Activated T-helper 17 cell treated with anti-CD3 and anti-CD28 coated beads, Interleukin-2, amount 50 U/mL, for 72 hours (primary cell): Measurements from ENCODE around the gene STIP1. TPM values are rescaled to one million over a fixed set of nuclear protein-coding genes. Genes with fewer than 3 reads are reported as not detected.
"Not testable (repeated sequence)": the region's sequence is repeated elsewhere in the genome, so short reads cannot be mapped to it uniquely, and the experiment has no call there.

Source experiments
- ATAC-seq: fragments of 150-1000 bp; cut with Tn5 transposase; replicated peaks from 2 replicates; pipeline ENCODE4 v1.10.0; 2021; ENCODE audit warnings: mild to moderate bottlenecking, moderate library complexity
- H3K27ac Mint-ChIP-seq: one replicate; pipeline ENCODE4 v1.8.0; 2022; ENCODE audit warnings: mixed read lengths
- H3K27me3 Mint-ChIP-seq: one replicate; pipeline ENCODE4 v1.8.0; 2022; ENCODE audit warnings: mixed read lengths
- H3K36me3 Mint-ChIP-seq: one replicate; pipeline ENCODE4 v1.8.0; 2022; ENCODE audit warnings: low read depth, mild to moderate bottlenecking, mixed read lengths
- H3K4me1 Mint-ChIP-seq: one replicate; pipeline ENCODE4 v1.8.0; 2022; ENCODE audit warnings: mixed read lengths
- H3K4me3 Mint-ChIP-seq: one replicate; pipeline ENCODE4 v1.8.0; 2022; ENCODE audit warnings: mild to moderate bottlenecking, mixed read lengths
- H3K9me3 Mint-ChIP-seq: one replicate; pipeline ENCODE4 v1.8.0; 2022; ENCODE audit warnings: mixed read lengths
- total RNA-seq, 2 donors: library from RNA; stranded (reverse); gene quantifications; one replicate each; pipeline ENCODE4 v1.2.3, GENCODE V29; 2022

STIP1 gene
- total RNA-seq, 2 donors from 2014 or later, result 259 to 462 TPM

DNA sequence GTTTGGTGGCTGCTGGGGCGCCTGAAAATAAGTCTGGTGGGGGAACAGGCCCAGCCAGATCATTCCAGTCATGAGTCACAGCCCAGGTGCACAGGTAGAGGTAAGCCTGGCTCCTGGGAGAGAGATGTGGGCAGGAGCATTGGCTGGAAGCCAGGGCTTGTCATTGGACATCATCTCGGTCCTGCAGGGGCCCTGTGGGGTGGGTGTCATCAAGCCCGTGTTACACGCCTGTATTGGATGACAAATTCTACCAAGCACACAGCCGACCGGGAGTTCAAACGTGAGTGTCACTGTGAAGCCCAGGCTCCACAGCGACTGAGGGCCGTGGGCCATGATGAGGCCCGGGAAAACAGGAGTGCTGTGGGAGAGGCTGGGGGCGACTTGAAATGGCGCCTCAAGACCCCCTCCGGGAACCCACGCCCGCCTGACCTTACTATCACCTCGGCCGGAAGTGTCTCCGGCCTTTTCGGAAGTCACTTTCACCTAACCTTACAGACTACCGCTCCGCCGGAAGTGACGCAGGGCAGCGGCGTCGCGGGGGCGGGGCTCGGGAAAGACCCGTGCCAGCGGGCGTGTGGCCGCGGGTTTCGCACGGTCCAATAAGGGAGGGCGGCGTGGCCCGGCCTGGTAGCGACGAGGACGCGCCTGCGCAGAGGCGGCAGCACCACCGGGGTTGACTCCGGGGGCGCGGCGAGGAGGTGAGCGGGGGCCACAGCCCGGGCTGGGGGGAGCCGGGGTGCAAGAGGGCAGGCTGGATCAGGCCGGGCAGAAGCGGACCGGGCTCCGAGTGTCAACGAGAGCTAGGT is 54.7 kb downstream of the STIP1 start, which contains the start of gene FKBP2:
Gene FKBP2, plus strand, starts transcription at position 661 of the 806 bp plus-strand sequence. CDS start 1,293 bp downstream, outside the sequence.
- H3K4me3 Mint-ChIP-seq, result peak within 1 kb of the TSS; percentile 95
- H3K27ac Mint-ChIP-seq, result peak within 1 kb of the TSS; percentile 96
- no peaks in the 10 kb centered on the region for H3K9me3 Mint-ChIP-seq
- peaks cover 13% of the 10 kb centered on the region for H3K4me1 Mint-ChIP-seq
- no peaks in the 10 kb centered on the region for H3K27me3 Mint-ChIP-seq
- peak; percentile 65 for ATAC-seq
- H3K36me3 Mint-ChIP-seq, result peaks cover 82% of the 10 kb centered on the region

DNA sequence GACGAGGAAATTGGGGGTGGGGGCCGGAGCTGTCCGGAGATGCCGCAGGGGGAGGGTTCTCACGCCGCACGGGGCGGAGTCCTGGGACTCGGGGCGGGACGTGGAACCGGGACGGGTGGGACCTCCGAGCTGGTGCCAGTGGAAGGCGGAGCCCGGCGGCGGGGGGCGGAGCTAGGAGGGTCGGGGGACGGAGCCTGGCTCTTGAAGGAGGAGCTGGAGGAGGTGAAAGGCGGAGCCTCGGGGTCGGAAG is 55.2 kb downstream of the STIP1 start:
- Mint-ChIP-seq H3K4me1 (peaks cover 13% of the 10 kb centered on the region), H3K27me3 (no peaks in the 10 kb centered on the region), H3K27ac (peak overlapping the region; percentile 96), H3K4me3 (peak overlapping the region; percentile 95), H3K9me3 (no peaks in the 10 kb centered on the region), H3K36me3 (peaks cover 85% of the 10 kb centered on the region)
- peak; percentile 84 for ATAC-seq

DNA sequence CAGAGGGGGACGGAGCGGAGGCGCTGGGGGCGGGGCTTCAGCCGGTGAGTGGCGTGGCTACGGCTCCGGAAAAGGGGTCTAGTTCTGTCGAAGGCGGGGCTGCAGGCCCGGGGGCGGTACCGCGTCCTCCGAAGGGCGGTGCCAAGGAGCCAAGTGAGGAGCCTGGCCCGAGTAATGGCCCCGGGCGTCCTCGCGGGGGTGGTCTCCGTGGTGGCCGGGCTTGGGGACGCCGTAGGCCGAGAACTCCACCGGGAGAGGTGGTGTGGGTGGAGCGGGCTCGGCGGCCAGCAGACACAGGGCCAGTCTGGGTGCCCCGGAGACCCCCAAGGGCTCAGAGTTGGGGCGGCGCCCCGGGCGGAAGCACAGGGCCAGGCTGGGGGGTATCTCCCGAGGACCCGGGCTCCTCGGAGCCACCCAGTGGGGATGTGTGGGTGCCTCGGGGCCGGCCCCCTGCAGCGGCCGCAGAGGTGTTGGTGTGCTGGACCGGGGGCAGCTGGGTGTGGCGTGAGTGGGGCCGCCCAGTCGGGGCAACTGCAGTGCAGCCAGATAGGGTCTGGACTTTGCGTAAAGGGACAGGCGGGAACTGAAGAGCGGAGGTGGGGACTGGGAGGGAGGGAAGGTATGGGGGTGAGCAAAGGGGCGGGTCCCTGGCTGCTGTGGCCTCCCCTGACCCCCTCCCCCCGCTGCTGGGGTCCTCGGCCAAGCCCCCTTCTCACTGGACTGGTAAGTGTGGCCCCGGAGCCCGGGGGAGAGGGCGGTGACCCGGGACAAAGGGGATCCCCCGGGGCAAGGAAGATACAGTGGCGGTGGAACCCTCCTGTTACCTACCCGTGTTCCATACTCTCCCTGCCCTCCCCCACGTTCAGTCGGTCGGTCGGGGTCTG is 55.8 kb downstream of the STIP1 start:
- Mint-ChIP-seq H3K4me3 (peak overlapping the region; percentile 95), H3K27ac (peak overlapping the region; percentile 96), H3K9me3 (no peaks in the 10 kb centered on the region), H3K4me1 (peaks cover 13% of the 10 kb centered on the region), H3K27me3 (no peaks in the 10 kb centered on the region), H3K36me3 (peaks cover 84% of the 10 kb centered on the region)
- peak; percentile 0 for ATAC-seq

DNA sequence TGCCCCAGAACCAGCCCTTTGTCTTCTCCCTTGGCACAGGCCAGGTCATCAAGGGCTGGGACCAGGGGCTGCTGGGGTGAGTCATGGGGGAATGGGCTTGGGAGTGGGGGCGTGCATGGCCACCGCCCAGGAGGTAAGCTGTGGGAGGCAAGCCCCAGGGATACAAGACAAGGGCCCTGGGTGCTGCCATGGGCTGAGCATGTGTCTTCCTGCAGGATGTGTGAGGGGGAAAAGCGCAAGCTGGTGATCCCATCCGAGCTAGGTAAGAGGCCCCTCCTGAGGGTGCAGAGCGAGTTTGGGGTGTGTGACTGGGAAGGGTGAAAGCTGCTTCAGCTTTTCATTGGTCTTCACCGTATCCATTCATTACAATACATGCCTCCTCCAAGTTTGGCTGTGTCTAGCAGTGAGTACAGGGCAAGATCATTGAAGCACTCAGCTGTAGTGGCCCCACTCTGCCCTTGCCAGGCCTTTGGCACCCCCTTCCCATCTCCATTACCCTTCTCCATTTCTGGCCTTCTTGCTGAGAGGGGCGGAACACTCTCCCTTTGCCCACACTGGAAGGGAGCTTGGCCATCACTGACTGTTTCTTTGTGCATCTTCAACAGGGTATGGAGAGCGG is 57.4 kb downstream of the STIP1 start:
- ATAC-seq, result no peak
- Mint-ChIP-seq H3K27me3 (no peaks in the 10 kb centered on the region), H3K36me3 (peaks cover 72% of the 10 kb centered on the region), H3K4me1 (peaks cover 9% of the 10 kb centered on the region), H3K27ac (no peak overlapping the region), H3K4me3 (peak overlapping the region; percentile 95), H3K9me3 (no peaks in the 10 kb centered on the region)

DNA sequence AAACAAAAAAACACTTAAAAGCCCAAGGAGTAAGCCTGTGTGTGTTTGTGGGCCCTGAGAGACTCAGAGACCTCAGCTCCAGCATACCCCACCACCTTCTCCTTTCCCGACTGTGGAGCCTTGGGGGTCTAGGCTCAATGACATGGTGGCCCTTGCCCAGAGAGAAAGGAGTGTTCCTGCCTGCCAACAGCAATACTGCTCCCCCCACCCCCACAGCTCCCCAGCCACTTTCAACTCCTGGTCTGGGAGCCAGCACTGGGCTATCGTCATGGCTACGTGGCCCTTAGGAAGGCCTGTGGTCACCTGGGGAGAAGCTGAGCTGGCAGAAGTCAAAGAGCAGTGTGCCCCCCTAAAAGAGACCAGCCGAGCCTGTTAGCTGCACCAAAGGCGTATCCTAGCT is 58.1 kb downstream of the STIP1 start:
- ATAC-seq, result no peak
- Mint-ChIP-seq H3K4me3 (peak overlapping the region; percentile 95), H3K36me3 (peaks cover 70% of the 10 kb centered on the region), H3K27me3 (no peaks in the 10 kb centered on the region), H3K9me3 (no peaks in the 10 kb centered on the region), H3K27ac (no peak overlapping the region), H3K4me1 (peaks cover 9% of the 10 kb centered on the region)

DNA sequence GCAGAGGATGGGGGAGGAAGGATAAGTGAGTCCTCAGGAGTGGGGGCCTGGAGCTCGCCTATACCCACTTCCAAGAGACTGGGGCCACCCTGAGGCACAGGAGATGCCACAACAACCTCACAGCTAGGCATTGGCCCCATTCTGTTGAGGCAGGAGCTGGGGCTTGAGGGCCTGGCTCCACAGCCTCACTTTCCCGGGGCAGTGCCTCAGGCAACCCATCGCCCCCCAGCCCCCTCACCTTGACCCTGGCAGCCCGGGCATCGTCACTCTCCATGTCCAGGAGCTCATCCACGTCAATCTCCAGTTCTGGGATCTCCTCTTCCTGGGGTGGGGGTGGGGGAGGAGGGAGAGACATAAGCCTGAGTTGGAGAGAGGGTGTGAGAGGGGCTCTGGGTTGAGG is 59.0 kb downstream of the STIP1 start:
- no peak for ATAC-seq
- no peaks in the 10 kb centered on the region for H3K9me3 Mint-ChIP-seq
- peaks cover 9% of the 10 kb centered on the region for H3K4me1 Mint-ChIP-seq
- H3K4me3 Mint-ChIP-seq, result peak overlapping the region; percentile 95
- H3K36me3 Mint-ChIP-seq, result peaks cover 65% of the 10 kb centered on the region
- peak overlapping the region; percentile 89 for H3K27ac Mint-ChIP-seq
- no peaks in the 10 kb centered on the region for H3K27me3 Mint-ChIP-seq

DNA sequence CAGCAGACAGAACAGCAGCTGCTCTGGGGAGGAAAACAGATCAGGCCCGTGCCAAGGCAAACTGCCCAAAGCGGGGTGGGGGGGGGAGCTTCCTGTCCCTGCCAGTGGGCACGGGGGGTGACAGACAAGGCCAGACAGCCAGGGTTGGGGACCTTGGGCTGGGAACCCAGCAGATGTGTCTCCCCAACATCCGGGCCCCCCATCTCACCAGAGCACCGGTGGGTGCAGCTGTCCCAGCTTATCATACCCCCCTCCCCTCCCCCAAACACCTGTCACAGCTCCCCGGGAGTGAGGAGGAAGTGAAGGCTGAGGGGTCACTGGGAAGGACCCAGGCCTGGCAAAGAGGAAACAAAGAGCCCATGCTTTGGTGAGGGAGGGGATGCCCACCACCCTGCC is 59.4 kb downstream of the STIP1 start:
- ATAC-seq, result no peak
- peaks cover 61% of the 10 kb centered on the region for H3K36me3 Mint-ChIP-seq
- H3K4me1 Mint-ChIP-seq, result peaks cover 5% of the 10 kb centered on the region
- H3K9me3 Mint-ChIP-seq, result no peaks in the 10 kb centered on the region
- H3K27ac Mint-ChIP-seq, result peak overlapping the region; percentile 89
- H3K27me3 Mint-ChIP-seq, result no peaks in the 10 kb centered on the region
- peak overlapping the region; percentile 95 for H3K4me3 Mint-ChIP-seq

DNA sequence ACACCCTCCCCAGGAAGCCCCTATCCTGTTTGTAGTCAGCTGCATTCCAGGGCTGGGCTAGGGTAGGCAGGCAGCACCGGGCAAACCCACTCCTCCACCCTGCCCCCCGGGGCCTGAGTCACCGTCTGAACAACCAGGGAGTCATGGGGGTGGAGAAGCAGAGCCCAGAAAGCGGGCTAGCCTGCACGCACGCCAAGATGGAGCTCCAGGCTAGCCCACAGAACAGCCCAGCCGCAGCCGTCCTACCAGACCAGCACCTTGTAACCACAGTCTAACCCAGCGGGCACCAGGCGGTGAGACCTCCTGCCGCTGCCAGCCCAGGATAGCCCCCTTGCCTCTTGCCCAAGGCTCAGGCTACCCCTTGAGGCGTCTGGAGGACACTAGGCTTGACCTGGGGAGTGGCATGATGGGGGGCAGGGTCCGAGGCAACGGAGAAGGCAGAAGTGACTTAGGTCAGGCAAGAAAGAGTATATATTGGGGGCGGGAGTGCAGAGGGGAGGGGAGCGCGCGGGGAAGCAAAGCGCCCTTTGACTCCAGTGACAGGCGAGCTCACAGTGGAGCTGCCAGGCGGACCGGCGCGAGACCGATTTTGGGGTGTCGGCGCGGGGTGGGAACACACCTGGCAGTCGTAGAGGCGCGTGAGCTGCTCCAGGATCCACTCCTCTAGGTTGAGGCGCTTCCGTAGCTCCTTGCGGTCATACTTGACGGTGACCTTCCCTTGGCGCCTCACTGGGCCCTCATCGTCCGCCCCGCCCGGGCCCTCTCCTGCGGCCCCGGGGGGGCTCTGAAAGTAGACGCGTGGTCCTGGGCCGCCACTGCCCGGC is 60.0 kb downstream of the STIP1 start:
- Mint-ChIP-seq H3K4me3 (peak overlapping the region; percentile 95), H3K9me3 (no peaks in the 10 kb centered on the region), H3K36me3 (peaks cover 56% of the 10 kb centered on the region), H3K4me1 (peaks cover 4% of the 10 kb centered on the region), H3K27me3 (no peaks in the 10 kb centered on the region), H3K27ac (peak overlapping the region; percentile 89)
- ATAC-seq, result peak; percentile 39

DNA sequence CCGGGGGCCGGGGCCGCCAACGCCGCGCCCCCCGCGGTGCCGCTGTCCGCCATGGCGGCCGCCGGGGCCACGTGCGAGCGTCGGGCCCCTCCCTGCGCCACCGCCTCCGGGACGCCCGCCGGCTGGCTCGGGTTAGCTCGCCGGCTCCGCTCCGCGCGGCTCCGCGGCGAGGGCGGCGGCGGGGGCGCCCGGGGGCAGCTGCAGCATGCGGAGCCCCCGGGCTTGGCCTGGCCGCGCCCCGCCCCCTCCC is 60.6 kb downstream of the STIP1 start:
- ATAC-seq, result peak; percentile 13
- not testable (repeated sequence) for H3K27ac Mint-ChIP-seq, H3K4me1 Mint-ChIP-seq, H3K27me3 Mint-ChIP-seq, H3K9me3 Mint-ChIP-seq
- H3K36me3 Mint-ChIP-seq, result peaks cover 51% of the 10 kb centered on the region
- peak overlapping the region; percentile 95 for H3K4me3 Mint-ChIP-seq

DNA sequence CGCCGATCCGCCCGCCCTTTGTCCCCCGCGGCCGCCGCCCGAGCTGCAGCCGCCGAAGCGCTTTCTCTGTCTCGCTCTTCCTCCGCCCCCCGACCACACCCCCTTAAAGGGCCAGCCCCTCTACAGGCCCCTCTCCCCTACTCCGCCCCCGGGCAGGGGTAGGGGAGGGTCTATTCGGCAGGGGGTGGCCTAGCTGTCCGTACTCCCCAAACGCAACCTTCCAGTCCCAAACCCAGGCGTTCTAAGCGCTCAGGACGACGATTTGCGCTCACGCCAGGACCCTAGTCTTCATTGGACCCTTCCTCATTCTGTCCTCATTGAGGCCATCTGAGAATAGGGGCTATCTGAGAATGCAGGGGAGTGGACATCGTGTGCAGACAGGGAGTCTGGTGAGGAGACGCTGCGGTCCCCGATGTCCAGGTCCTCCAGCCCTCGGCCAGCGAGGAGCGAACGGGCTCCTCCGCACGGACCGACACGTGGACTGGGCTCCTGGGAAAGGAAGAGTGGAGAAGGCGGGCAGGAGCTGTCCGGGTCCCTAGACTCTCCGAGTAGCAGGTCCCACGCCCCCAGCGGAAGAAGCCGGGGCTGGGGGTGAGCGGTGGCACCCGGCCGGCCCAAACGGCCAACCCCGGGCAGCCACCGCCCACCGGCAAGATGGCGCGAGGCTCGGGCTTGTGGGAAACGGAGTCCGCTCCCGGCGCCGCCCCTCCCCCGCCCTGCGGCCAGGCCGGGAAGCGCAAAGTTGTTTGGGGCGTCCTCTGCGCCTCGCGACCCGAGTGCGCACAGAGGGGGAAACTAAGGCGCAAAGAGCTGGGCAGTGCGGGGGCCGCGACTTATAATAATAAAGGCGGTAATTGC is 61.1 kb downstream of the STIP1 start, which contains the start of gene PPP1R14B:
Gene PPP1R14B, minus strand, starts transcription at position 73 of the 858 bp plus-strand sequence. CDS start 270 bp downstream, outside the sequence.
- ATAC-seq, result peak; percentile 50
- Mint-ChIP-seq H3K27me3 (no peaks in the 10 kb centered on the region), H3K4me3 (peak within 1 kb of the TSS; percentile 95), H3K4me1 (peaks cover 4% of the 10 kb centered on the region), H3K36me3 (peaks cover 45% of the 10 kb centered on the region), H3K27ac (peak within 1 kb of the TSS; percentile 89), H3K9me3 (no peaks in the 10 kb centered on the region)

DNA sequence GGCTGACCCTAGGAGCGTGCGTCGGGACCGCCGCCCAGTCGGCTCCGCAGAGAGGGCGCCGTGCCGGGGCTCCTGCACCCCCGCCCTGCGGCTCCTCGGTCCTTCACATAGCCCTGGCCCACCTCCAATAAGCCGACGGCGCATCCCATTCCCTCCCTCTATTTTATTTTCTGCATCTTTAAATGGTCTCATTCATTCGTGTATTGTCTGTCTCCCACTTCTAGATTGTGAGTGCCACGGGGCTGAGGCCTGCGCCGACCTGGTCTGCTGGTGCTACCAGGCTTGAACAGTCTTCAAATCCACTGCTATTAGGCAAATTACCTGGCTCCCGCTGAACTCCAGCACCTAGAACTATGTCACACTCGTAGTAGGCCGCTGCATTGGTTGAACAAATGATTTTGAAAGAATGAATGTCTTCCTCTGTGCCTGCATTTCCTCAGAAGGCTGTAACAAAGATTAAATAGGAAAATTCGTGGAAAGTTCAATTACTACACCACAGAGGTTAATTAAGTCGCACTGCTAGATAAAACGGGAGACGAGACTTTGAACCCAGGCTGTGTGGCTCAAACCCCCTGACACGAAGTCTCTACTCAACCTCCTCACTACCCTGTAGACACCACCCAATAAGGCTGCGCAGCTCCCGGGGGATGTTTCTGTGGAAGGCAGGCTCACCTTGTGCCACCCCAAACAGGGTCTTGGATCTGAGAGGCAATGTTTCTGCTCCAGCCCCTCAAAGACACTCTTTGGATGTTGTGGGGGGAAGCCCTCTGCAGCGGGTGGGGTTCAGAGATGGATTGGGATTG is 62.0 kb downstream of the STIP1 start:
- Mint-ChIP-seq H3K9me3 (no peaks in the 10 kb centered on the region), H3K4me3 (peak overlapping the region; percentile 95), H3K27me3 (no peaks in the 10 kb centered on the region), H3K4me1 (peaks cover 4% of the 10 kb centered on the region), H3K36me3 (peaks cover 37% of the 10 kb centered on the region), H3K27ac (peak overlapping the region; percentile 47)
- no peak for ATAC-seq

DNA sequence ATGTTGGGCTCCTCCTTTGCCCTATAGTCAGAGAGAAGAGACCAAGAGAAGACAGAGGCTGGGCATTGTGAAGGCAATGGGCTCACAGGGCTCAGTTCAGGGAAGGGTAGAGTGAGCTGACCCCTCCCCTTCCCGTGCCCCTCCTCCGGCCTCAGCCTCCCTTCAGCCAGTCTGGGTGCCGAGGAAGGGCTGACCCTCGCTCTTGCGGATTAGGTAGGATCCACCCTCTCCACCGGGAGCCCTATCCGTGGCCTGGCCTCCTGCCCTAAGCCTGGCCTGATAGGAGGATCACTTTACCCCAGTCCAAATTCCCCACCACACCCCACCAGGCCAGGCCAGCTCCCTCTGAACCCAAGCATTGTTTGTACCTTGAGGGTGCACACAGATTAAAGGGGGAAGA is 62.6 kb downstream of the STIP1 start:
- H3K36me3 Mint-ChIP-seq, result peaks cover 31% of the 10 kb centered on the region
- H3K27ac Mint-ChIP-seq, result no peak overlapping the region
- no peaks in the 10 kb centered on the region for H3K27me3 Mint-ChIP-seq
- no peaks in the 10 kb centered on the region for H3K9me3 Mint-ChIP-seq
- H3K4me3 Mint-ChIP-seq, result peak overlapping the region; percentile 95
- H3K4me1 Mint-ChIP-seq, result peaks cover 4% of the 10 kb centered on the region
- no peak for ATAC-seq

DNA sequence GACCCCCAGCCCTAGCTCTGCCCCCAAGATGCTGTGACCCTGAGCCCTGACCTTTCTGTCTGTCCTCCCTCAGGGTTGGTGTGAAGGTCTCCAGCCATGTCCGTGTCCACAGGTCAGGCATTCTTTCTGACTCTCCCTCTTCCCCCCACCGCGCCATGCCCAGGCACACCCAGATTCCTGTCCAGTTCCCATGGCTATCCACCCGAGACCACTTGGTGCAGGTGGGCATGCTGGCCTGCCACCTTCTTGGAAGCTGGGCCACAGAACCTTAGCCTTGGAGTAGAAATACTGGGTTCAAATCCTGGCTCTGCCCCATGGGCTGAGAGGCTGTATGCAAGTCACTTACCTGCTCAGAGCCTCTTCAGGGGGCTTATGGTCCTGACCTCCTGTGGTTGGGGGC is 63.1 kb downstream of the STIP1 start:
- Mint-ChIP-seq H3K4me3 (peak overlapping the region; percentile 11), H3K36me3 (peaks cover 31% of the 10 kb centered on the region), H3K27me3 (no peaks in the 10 kb centered on the region), H3K27ac (no peak overlapping the region), H3K4me1 (peaks cover 9% of the 10 kb centered on the region), H3K9me3 (no peaks in the 10 kb centered on the region)
- ATAC-seq, result no peak
